Tibial nerve (tissue), 4 donors: ENCODE measurements around the gene DPH3. TPM values are rescaled to one million over a fixed set of nuclear protein-coding genes. Genes with fewer than 3 reads are reported as not detected.

Experiments used
- DNase-seq, 2 donors: peaks; one replicate each; pipeline ENCODE4 v3.0.0-alpha.2; 2019; ENCODE audit warnings: low spot score in 2 of 2
- H3K27ac ChIP-seq, 4 donors: fragments of 200-600 bp; sonication (generic) in 3 of 4; one replicate each; pipeline ENCODE4 v1.5.1; 2017 to 2019; ENCODE audit warnings: mild to moderate bottlenecking in 1 of 4
- H3K27me3 ChIP-seq, 2 donors: fragments of 200-600 bp; sonication (generic) in 1 of 2; one replicate each; pipeline versions ENCODE4 v1.5.1 to v1.6.0; 2017 to 2019
- H3K36me3 ChIP-seq, 3 donors: fragments of 200-600 bp; sonication (generic); one replicate each; pipeline ENCODE4 v1.5.1; 2018 to 2019
- H3K4me1 ChIP-seq, 4 donors: fragments of 200-600 bp; sonication (generic) in 3 of 4; one replicate each; pipeline ENCODE4 v1.5.1; 2017 to 2019
- H3K4me3 ChIP-seq, 4 donors: fragments of 200-600 bp; sonication (generic) in 3 of 4; one replicate each; pipeline ENCODE4 v1.5.1; 2017 to 2019; ENCODE audit warnings: mild to moderate bottlenecking in 1 of 4, moderate library complexity in 1 of 4
- H3K9me3 ChIP-seq, 4 donors: fragments of 200-600 bp; sonication (generic) in 3 of 4; one replicate each; pipeline ENCODE4 v1.5.1; 2017 to 2019
- EP300 ChIP-seq, 2 donors: sonication (generic); formaldehyde crosslinking; IDR thresholded peaks; one replicate each; pipeline ENCODE4 v1.6.1; 2017; ENCODE audit warnings: antibody characterized with exemption in 2 of 2, mild to moderate bottlenecking in 1 of 2
- POLR2A ChIP-seq, 2 donors: fragments of 450-650 bp; IDR thresholded peaks; one replicate each; pipeline ENCODE4 v1.6.1; 2017; ENCODE audit warnings: antibody characterized with exemption in 2 of 2, mild to moderate bottlenecking in 2 of 2, moderate library complexity in 2 of 2
- WGBS, 2 donors: methylation state at CpG; one replicate each; pipeline ENCODE4 v1.1.5; 2018; 5-methylcytosine and 5-hydroxymethylcytosine counted together
- total RNA-seq, 4 donors: library from RNA; depleted of rRNA; stranded (reverse); fragments of >200 nt; gene quantifications; one replicate each; pipeline ENCODE4 v1.1.0, GENCODE V29; 2016
- TF ChIP-seq, protein P1 (sequence below), 5 experiments: fragments of 200-600 bp in 3 of 5; fragments of 450-650 bp in 2 of 5; sonication (generic) in 3 of 5; IDR thresholded peaks; one replicate each; pipeline ENCODE4 v1.5.1; 2016 to 2019; ENCODE audit warnings: antibody characterized with exemption in 5 of 5, mild to moderate bottlenecking in 3 of 5, moderate library complexity in 2 of 5

DPH3 gene
- total RNA-seq, 4 donors from 2014 or later: 11.4 to 20.5 (median 19.1) TPM

DNA sequence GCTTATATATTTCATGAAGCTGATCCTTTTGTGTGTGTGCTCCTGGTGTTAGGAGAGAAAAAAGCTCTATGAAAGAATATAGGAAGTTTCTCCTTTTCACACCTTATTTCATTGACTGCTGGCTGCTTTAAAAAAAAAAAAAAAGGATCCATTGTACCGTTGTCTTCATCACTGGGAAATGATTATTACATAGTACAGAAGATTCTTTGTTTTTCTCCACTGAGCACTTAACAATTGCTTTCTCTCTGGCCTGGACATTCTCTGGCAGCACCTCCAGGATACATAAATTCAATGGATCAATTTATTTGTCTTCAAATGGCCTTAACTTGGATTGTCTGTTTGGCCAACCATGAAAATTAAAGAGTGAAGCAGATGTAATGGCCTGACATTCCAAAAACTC is 37.2 kb downstream of the DPH3 start:
- Histone ChIP-seq H3K4me3 (no peak overlapping the region), H3K36me3 (peaks cover 0 to 46% (median 0%) of the 10 kb centered on the region in 3 donors), H3K4me1 (no peaks in the 10 kb centered on the region), H3K27me3 (no peaks in the 10 kb centered on the region), H3K27ac (no peak overlapping the region), H3K9me3 (no peaks in the 10 kb centered on the region)
- no peak for TF ChIP-seq POLR2A (IDR thresholded peaks at IDR 0.05)
- TF ChIP-seq EP300 (IDR thresholded peaks at IDR 0.05): no peak
- TF ChIP-seq, protein P1, sequence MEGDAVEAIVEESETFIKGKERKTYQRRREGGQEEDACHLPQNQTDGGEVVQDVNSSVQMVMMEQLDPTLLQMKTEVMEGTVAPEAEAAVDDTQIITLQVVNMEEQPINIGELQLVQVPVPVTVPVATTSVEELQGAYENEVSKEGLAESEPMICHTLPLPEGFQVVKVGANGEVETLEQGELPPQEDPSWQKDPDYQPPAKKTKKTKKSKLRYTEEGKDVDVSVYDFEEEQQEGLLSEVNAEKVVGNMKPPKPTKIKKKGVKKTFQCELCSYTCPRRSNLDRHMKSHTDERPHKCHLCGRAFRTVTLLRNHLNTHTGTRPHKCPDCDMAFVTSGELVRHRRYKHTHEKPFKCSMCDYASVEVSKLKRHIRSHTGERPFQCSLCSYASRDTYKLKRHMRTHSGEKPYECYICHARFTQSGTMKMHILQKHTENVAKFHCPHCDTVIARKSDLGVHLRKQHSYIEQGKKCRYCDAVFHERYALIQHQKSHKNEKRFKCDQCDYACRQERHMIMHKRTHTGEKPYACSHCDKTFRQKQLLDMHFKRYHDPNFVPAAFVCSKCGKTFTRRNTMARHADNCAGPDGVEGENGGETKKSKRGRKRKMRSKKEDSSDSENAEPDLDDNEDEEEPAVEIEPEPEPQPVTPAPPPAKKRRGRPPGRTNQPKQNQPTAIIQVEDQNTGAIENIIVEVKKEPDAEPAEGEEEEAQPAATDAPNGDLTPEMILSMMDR (IDR thresholded peaks at IDR 0.05): no peak
- 25 to 28% methylated on average over 1 of the region's 1 CpG for WGBS, 2 donors
- no peak for DNase-seq

DNA sequence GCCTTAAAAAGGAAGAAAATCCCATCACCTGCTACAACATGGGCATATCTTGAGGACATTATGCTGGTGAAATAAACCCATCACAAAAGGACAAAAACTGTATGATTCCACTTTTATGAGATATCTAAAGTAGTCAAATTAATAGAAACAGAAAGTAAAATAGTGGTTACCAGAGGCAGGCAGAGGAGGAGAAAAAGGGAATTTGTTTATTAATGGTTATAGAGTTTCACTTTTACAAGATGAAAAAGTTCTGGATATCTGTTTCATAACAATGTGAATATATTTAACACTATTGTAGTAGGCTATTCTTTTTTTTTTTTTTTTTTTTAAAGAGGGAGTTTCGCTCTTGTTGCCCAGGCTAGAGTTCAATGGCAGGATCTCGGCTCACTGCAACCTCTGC is 40.4 kb downstream of the DPH3 start:
- H3K27me3 ChIP-seq: no peaks in the 10 kb centered on the region

DNA sequence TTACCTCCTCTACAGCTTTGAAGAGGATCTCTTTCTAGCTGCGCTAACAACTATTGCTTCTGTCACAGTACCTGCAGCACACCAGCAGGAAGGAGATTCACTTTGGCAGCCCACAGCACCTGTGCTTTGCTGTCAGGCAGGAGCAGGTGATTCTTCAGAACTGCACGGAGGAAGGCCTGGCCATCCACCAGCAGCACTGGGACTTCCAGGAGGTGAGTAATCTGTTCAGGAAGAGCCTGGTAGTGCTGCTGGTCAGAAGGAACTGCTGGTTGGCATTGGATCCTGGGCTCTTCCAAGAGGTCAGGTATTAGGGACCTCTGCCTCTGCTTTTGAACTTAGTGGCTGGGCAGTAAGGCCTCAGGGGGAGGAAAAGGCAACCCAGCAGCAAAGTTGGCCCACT is 42.2 kb downstream of the DPH3 start:
- Histone ChIP-seq H3K36me3 (peaks cover 0 to 81% (median 0%) of the 10 kb centered on the region in 3 donors), H3K4me3 (no peak overlapping the region), H3K4me1 (no peaks in the 10 kb centered on the region), H3K27ac (no peak overlapping the region), H3K9me3 (peaks cover 0 to 6% (median 0%) of the 10 kb centered on the region in 4 donors), H3K27me3 (no peaks in the 10 kb centered on the region)
- 86 to 100% methylated on average over 2 of the region's 2 CpGs for WGBS, 2 donors
- DNase-seq: no peak
- TF ChIP-seq POLR2A (IDR thresholded peaks at IDR 0.05): no peak
- TF ChIP-seq, protein P1 (IDR thresholded peaks at IDR 0.05): no peak
- no peak for TF ChIP-seq EP300 (IDR thresholded peaks at IDR 0.05)

More for the DNA sequence above, 40.4 kb downstream of the DPH3 start:
- Histone ChIP-seq H3K27ac (no peak overlapping the region), H3K9me3 (peaks cover 0 to 6% (median 0%) of the 10 kb centered on the region in 4 donors), H3K36me3 (peaks cover 0 to 76% (median 0%) of the 10 kb centered on the region in 3 donors), H3K4me3 (no peak overlapping the region), H3K4me1 (no peaks in the 10 kb centered on the region)
- 62 to 96% methylated on average over 2 of the region's 2 CpGs for WGBS, 2 donors
- DNase-seq: no peak
- no peak for TF ChIP-seq EP300 (IDR thresholded peaks at IDR 0.05)
- no peak for TF ChIP-seq POLR2A (IDR thresholded peaks at IDR 0.05)
- TF ChIP-seq, protein P1 (IDR thresholded peaks at IDR 0.05): no peak

DNA sequence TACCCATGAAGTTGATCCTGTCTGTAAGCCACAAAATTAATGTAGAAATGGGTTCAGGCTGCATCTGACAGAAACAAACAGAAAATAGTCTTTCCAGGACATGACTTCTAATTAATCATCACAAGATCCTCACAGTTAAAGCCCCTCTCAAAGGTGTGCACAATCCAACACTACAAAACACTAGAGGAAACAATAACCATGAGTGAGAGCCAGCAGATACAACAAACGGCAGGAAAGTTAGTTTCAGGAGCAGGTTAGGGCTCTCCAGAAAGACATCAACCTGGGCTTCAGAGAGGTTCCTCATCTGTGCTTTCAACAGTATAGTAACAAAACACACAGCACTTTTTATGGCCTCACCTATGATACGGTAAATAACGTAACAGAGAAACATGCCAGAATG is 42.8 kb downstream of the DPH3 start:
- Histone ChIP-seq H3K27me3 (no peaks in the 10 kb centered on the region), H3K27ac (no peak overlapping the region), H3K36me3 (peaks cover 0 to 77% (median 0%) of the 10 kb centered on the region in 3 donors), H3K4me3 (no peak overlapping the region), H3K9me3 (peaks cover 0 to 6% (median 0%) of the 10 kb centered on the region in 4 donors), H3K4me1 (no peaks in the 10 kb centered on the region)
- WGBS, 2 donors: 84 to 89% methylated on average over 3 of the region's 3 CpGs
- TF ChIP-seq, protein P1 (IDR thresholded peaks at IDR 0.05): no peak
- TF ChIP-seq EP300 (IDR thresholded peaks at IDR 0.05): no peak
- DNase-seq: no peak

DNA sequence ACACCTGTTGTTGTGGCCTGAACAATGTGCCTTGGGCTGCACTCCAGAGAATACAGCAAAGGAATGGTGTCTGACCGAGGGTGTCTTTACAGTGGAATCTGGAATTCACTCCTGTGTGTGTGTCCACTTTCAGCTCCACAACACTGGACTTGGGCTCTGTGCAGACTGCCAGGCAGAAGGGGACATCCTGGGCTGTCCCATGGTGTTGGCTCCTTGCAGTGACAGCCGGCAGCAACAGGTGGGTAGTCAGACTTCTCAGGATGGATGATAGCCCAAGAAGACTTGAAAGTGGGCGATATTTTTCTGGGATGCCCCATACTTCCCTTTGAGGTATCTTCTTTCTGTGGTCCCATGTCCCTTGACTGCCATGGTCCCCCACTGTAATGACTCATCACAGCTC is 45.0 kb downstream of the DPH3 start:
- peaks cover 0 to 74% (median 0%) of the 10 kb centered on the region in 3 donors for H3K36me3 ChIP-seq
- WGBS, 2 donors: 84 to 96% methylated on average over 3 of the region's 3 CpGs

More for the DNA sequence above, 45.0 kb downstream of the DPH3 start:
- Histone ChIP-seq H3K4me3 (no peak overlapping the region), H3K27me3 (no peaks in the 10 kb centered on the region), H3K9me3 (peaks cover 0 to 6% (median 0%) of the 10 kb centered on the region in 4 donors), H3K27ac (no peak overlapping the region), H3K4me1 (no peaks in the 10 kb centered on the region)
- no peak for DNase-seq
- TF ChIP-seq EP300 (IDR thresholded peaks at IDR 0.05) (no peak), POLR2A (IDR thresholded peaks at IDR 0.05) (no peak)
- TF ChIP-seq, protein P1 (IDR thresholded peaks at IDR 0.05): no peak
